HG03521 (cell line): Measurements from ENCODE around the gene EYS.
"Not testable (repeated sequence)": the region's sequence is repeated elsewhere in the genome, so short reads cannot be mapped to it uniquely, and the experiment has no call there.

Source experiments
- ATAC-seq: cut with Tn5 transposase; IDR thresholded peaks from one replicate; pipeline ENCODE4 v1.9.1; 2021; ENCODE audit warnings: mild to moderate bottlenecking, moderate library complexity; ENCODE audit not compliant: unreplicated experiment

The EYS gene

DNA sequence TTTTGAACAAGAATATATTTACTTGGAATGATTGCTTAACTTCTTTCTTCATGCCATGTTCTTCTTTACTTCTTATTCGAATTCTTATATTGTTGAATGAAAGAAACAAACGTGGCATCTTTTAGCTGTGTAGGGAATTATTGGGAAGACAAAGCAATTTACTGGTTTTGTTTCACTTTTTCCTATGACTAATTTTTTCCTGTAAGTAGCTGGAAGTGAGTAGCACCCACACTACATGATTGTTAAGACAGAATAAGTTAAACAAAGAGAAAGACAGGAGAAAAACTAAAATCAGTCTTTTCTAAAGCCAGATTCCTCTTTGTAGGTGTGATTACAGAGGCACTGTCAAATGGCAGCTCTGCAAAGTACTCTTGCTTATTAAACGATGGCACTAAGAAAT lies 593.4 kb downstream of the EYS start:
- ATAC-seq = no peak

DNA sequence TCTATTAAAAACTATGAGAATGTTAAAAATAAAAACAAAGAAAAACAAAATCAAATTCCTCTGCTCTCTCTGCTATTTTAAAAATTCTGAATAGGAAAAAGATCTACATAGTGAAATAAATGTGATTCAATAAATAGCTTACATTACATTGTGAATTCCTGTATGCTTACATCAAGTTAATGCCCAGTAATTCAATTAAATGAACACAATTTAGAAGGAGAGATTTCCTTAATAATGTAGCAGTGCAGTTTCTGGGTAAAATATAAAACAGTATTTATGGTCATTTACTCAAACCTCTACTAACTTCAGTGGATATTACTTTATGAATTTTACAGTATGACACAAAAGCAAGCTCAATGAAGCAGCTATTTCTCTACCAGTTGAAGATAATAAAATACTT lies 594.6 kb downstream of the EYS start:
- no peak for ATAC-seq

DNA sequence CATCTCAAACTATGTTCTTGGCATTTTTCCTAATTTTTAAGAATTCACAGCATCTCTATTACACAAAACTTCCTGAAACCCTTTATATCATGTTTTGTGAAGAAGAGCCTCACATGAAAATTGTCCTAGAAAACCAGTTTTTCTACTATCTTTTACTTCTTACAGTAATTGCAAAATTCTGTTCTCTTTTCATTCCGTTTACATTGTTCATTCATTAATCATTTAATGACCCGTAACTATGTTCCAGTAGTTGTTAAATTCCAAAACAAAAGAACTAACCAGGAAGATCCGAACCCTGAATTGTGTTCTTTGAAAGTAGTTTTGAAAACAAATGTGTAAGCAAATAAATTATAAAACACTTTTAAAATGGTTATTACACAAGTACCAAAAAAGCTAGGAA lies 597.0 kb downstream of the EYS start:
- ATAC-seq = no peak

DNA sequence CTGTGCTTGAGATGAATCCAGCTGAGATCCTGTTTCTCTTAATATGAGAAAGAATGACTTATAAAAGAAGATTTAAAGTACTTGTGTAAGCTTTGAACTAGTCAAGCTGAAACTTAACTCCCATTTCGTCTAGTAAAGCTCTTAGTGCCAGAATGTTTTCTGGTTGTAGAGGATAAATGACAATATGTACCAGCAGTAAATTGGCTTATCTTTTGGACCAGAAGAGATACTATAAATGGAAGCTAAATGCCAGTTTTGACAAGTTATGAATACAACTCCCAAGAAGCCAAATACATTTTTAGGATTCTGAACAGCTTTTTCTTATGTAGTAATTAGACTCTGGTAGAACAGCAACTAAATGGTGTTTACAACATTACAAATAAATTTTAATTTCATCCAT lies 608.7 kb downstream of the EYS start:
- ATAC-seq = no peak

DNA sequence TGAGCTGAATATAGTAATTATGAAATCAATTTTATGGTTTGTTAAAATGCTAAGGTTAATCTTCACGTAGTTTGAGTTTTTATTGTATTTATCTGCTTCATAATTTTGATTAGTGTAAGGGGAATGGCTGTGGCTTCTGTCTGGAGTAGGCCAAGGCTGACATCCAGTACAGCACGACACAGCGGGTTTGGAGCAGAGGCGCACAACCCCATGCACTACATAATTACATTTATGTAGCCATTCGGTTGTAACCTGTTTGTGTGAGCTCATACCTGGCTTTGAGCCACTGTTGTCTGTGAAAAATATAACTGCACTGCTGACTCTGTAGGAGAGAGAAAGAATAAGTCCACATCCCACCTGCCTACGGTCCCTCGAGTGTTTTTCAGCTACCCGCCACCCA lies 615.5 kb downstream of the EYS start:
- ATAC-seq = no peak

DNA sequence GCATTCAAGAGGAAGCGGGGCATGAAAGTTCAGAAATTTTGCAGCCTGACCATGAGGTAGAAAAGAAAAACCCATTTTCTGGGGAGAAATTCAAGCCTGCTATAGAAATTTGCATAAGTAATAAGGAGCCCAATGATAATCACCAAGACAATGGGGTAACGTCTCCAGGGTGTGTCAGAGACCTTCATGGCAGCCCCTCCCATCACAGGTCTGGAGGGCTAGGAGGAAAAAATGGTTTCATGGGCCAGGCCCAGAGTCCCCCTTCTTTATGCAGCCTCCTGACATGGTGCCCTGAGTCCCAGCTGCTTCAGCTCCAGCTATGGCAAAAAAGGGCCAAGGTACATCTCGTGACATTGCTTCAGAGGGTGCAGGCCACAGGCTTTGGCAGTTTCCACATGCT lies 618.5 kb downstream of the EYS start:
- ATAC-seq = no peak

DNA sequence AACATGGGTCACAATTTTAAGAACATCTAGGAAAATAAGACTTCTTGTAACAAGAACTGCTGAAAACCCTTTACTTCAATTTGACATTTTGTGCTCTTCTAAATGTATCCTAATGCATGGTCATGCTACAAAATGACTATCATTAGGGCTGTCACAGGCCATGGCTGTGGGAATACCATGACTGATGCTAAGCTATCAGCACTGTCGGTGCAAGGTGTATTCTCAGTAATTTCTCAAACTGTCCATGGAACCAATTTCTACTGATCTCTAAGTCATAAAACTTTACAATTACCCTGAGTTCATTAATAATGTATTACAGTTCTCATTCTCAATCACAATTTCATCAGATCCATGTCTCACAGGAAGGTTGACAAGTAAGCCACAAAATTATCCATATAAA lies 625.3 kb downstream of the EYS start:
- ATAC-seq = no peak

DNA sequence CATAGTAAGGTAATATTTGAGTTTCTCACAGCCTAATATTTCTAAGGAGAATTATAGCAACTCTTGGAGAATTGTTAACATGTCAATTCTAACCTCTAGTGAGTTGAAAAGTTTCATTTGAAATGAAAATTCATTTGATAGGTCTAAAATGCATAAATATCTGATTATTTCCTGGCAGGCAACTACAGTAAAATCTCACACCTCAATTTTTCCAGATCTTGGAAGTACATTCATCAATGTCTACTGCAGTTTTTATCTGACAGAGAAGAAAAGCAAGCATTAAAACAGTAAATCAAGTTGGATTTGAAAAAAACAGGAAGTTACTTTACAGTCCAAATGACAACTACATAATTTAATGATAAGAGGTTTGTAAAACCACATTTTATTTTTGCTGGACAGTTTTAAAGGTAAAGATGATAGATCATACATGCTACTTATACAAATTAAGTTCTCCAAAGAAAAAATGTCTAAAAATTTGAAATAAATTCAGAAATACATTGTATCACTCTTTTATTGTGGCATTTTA lies 631.3 kb downstream of the EYS start:
- ATAC-seq = no peak

DNA sequence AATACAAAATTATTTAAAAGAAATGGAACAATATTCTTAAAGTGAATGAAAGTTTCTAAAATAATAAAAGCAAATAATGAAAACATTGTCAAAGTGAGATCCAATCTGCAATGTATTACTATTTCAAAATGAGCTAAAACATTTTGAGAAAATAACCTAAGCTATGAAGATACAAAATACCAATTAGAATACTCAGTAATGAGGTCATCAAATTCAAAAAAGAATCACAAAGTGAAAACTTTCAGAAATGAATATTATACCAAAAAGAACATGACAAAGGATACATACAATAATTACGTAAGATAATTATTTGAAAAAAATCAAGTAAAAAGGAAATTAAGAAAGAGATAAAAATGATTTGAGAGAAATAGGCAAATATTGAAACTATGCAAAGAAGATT lies 634.5 kb downstream of the EYS start:
- no peak for ATAC-seq

DNA sequence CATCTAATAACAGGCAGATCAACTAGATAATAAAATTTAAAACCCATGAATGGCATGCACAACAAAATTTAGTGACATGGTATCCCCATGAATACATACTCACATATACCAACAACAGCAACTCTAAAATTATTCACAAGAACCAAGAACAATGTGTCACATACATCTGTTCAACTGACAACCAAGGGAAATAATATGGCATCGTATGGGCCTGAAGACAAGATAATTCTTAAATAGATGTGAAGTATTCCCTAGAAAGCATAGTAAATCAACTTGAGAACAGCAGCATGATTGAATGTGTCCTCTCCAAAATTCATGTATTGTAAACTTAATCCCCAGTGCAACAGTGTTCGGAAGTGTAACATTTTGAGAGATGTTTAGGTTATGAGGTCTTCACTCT lies 635.5 kb downstream of the EYS start:
- no peak for ATAC-seq

DNA sequence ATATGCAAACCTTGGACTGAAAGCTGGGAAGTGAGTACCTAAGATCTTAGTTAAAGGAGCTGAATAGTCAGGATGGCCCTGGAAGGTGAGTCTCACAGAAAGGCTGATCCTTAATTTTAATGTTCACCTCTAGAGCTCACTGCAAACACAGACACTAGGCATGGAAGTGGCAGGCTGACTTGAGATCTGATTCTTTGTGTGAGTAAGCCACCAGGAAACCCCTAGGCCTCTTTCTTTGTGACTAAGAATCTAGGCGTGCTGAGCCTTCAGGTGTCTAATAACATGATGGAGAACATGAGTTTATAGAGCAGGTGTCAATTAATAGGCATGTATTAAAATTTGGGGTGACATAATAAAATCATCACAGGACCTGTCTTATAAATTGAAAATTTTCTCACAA lies 642.2 kb downstream of the EYS start:
- ATAC-seq = no peak

DNA sequence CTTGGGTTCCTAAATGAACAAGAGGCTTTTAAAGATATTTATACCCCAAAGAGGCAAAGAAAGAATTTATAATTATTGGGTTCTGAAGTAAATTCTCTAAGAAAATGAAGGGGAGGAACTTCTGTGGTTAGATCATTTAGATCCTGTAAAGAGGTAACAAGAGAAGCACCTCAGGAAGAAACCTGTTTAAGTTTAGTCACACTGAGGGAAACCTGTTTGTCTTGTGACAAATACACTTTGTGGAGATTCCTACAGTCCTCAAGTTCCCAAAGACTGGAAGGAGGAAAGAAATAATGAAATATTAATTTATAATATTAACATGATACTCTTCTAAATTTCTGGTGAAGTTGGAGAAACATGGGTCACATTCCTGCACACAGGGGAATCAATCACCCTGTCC lies 647.5 kb downstream of the EYS start:
- no peak for ATAC-seq

DNA sequence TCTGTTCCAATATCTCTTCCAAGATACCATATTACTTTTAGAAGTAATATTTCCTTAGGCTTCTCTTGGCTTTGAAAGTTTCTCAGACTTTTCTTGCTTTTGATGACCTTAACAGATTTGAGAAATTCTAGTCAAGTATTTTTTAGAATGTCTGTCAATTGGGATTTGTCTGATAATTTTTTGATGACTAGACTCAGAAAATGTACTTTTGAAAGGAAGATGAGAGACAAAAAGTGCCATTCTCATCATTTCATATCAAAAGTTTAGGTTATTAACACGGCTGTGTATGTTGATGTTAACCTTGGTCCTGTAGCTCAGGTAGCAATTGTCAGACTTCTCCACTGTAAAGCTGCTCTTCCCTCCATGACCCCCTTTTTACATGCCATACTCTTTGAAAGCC lies 651.5 kb downstream of the EYS start:
- no peak for ATAC-seq

DNA sequence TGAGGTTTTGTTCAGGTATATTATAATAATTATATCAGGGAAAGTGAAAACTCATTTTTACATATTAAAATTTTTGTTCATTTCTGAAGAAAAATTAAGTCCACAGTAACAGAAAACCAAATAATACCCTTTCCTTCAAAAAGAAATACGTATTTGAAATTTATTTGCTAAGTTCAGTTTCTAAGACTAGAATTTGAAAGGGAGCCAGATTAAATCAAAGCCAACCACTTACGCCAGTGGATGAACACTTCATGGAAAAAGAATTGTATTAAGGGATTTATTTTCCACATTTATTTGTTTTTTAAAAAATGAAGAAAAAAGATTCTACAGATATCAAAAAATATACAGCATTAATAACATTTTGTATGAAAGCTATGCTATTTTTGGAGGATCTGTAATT lies 654.4 kb downstream of the EYS start:
- ATAC-seq = no peak

DNA sequence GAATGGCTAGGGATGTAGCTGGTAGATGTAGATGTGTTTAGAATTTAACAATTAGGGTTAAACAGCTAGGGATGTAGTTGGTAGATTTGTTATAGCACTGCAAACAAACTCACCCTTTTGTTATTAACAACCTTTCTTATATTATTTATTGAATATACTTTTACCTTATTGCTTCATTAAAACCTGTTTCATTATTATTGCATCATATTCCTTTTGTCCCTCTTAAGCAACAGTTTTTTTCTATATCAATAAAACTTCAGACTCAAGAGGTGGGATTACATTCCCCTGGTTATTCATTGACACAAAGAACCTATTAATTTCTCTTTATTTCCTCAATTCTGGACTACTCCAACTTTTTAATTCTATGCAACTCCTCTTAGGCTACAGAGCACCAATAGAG lies 661.2 kb downstream of the EYS start:
- no peak for ATAC-seq

DNA sequence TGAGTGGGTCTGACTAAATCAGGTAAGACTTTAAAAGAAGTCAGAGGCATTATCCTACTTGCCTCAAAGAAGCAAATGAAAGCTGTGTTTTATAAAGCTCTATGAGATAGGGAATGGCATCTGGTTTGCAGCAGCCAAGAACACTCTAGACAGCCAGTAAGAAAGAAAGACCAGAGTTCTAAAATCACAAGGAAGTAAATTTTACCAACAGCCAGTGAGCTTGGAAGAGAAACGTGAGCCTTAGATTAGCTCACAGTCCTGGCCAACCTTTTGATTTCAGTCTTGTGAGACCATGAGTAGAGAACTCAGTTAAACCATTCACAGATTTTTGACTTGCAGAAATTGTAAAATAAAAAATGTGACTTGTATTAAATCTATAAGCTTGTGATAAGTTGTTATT lies 693.0 kb downstream of the EYS start:
- no peak for ATAC-seq

DNA sequence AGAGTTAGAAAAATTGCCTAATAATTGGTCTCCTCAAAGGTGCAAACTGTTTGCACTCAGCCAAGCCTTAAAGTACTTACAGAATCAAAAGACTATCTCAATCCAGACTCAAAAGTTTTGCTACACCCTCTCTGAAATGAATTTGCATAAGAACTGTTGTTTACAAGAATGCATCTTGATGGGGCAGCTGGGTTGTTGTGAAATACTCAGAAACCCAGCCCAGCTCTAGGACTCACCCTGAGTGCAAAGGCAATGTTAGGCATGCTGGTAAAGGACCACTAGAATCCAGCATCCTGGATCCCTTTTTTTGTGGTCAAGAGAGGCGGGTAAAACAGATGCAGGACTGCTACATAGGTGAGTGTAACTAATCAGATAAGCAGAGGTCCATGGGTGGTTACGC lies 700.2 kb downstream of the EYS start:
- ATAC-seq = no peak

DNA sequence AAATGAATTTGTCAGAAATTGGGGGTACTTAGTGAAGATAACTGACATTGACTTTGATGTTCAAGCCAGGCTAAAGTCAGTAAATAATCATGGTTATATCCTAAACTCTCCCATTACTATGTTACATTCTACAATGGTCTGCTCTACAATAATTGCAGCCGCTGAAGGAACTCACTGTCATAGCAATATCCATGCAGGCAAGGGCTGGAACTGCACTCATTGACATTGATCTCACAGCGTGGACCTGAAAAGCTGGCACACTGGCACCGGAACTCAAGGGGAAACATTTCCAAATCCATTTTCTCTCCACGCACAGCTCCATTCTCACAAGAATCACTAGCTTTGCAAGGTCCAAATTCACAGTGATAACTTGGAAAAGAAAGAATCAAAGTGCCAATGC lies 702.7 kb downstream of the EYS start:
- ATAC-seq = no peak

DNA sequence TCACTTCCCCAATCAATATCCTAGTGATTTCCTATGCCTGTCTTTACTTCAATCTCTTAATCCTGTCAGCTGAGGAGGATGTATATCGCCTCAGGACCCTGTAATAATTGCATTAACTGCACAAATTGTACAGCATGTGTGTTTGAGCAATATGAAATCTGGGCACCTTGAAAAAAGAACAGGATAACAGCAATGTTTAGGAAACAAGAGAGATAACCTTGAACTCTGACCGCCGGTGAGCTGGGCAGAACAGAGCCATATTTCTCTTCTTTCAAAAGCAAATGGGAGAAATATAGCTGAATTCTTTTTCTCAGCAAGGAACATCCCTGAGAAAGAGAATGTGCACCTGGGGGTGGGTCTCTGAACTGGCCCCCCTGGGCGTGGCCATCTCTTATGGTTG lies 704.1 kb downstream of the EYS start:
- ATAC-seq = not testable (repeated sequence)

DNA sequence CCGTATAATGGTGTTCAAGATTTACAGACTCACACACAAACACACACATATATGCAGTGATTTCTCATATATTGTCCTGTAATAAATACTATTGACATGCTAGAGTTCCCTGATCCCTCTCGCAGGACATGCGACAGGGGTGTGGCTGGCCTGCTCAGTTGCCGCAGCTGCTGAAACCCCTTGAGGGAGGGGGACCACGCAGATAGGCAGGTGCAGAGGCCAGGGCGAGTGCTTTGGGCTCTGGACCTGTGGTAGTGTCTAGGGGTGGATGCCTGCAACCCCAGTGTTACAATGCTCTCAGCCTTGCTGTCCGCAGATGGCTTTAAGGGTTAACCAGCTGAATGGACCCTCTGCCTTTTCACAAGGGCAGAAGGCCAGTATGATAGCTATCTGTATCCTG lies 706.2 kb downstream of the EYS start:
- ATAC-seq = no peak

DNA sequence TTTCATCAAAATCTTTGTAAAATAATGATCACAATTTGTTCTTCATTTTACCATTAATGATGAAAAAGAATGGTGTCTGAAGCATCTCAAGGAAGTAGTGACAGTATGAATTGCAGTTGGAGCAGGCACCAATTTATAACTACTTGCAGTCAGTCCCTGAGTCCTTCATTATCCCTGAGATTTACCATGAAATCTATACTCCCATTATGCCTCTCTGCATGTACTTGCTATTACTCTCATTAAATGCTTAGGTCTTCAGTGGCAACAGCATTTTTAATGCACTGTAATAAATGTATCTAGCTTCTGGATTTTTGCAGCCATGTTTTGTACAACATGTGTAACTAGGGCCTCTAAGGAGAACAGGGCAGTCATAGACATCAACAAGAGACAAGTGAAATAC lies 708.8 kb downstream of the EYS start:
- no peak for ATAC-seq

DNA sequence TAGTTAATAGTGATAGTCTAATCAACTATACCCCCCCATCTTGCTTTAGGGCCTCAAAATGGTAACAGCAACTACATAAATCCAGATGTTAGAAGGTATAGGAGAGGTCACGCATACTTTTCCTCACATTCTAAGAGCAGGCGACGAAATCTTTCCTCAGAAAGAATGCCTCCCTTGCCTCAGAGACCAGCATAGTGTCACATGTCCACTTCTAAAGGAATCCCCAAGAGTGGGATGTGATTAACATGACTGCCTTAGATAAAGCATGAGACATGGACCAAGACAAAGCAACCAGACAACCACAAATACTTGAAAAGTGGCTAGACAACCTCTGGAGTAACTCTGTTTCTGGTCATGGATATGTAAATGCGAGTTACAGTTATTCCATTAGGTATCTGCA lies 710.7 kb downstream of the EYS start:
- ATAC-seq = no peak

DNA sequence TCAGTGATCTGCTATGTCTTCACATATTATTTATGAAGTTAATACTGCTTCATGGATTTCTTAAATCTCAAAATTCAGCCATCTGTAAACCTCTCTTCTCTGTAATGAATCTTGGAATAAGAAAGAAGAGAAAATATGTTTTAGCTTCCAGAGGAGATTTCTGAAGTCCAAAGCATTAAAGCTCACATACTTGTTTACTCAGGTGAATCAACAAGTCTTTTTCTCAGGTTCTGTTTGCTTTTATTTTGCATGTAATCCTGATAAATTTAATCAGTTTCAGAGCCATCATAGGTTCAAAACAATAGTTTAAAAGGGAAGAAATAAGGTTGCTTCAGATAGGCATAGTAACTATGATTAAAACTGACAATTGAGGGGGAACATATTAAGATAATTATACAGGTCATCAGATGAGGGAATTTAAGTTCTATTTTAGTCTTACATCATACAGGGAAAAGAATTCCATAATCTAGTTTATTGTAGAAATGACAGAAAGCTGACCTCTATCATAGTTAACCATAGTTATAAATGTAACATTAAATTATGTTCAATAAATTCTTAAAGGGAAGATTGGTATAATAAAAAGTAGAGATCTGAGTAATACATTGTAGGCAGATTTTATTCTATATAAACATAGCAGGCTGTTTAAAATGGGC lies 716.2 kb downstream of the EYS start:
- ATAC-seq = no peak
